Naive thymus-derived CD8-positive, alpha-beta T cell (primary cell): ENCODE results near the gene CCDC88B. TPM values are rescaled to one million over a fixed set of nuclear protein-coding genes. Genes with fewer than 3 reads are reported as not detected.

Experiments used
- ATAC-seq, 2 donors: fragments of 150-1000 bp; cut with Tn5 transposase in 1 of 2; sonication (Bioruptor Pico), chemical (Tn5 transposase) in 1 of 2; 1 replicate in 1 of 2; 2 replicates in 1 of 2; pipeline ENCODE4 v1.10.0; 2021; ENCODE audit warnings: mild to moderate bottlenecking in 2 of 2, moderate library complexity in 2 of 2
- POLR2A ChIA-PET: fragments of 350-600 bp; sonication (Branson Sonifier 250); formaldehyde crosslinking; loops from one replicate; lab custom pipeline; 2021; ENCODE audit warnings: antibody characterized with exemption; lab: Charles Lee
- DNase-seq, 10 donors: peaks; one replicate each; pipeline versions ENCODE4 v3.0.0 to v3.0.0-alpha.2; 2020 to 2022
- H3K27ac Mint-ChIP-seq, 10 donors: one replicate each; pipeline ENCODE4 v1.8.0; 2020 to 2022; ENCODE audit warnings: mild to moderate bottlenecking in 10 of 10, mixed read lengths in 10 of 10, moderate library complexity in 4 of 10, inconsistent platforms in 1 of 10
- H3K27me3 Mint-ChIP-seq, 5 donors: one replicate each; pipeline ENCODE4 v1.8.0; 2021 to 2022; ENCODE audit warnings: mixed read lengths in 5 of 5
- H3K36me3 Mint-ChIP-seq, 3 donors: one replicate each; pipeline ENCODE4 v1.8.0; 2020 to 2022; ENCODE audit warnings: mixed read lengths in 3 of 3, mild to moderate bottlenecking in 2 of 3, inconsistent platforms in 1 of 3
- H3K4me1 Mint-ChIP-seq, 4 donors: one replicate each; pipeline ENCODE4 v1.8.0; 2021 to 2022; ENCODE audit warnings: mixed read lengths in 4 of 4
- H3K4me3 Mint-ChIP-seq, 10 donors: one replicate each; pipeline ENCODE4 v1.8.0; 2020 to 2022; ENCODE audit warnings: mild to moderate bottlenecking in 10 of 10, mixed read lengths in 10 of 10, moderate library complexity in 6 of 10, inconsistent platforms in 1 of 10
- H3K9me3 Mint-ChIP-seq, 9 donors: one replicate each; pipeline ENCODE4 v1.8.0; 2020 to 2022; ENCODE audit warnings: mixed read lengths in 9 of 9, mild to moderate bottlenecking in 3 of 9, inconsistent platforms in 1 of 9, moderate library complexity in 1 of 9
- polyA plus RNA-seq, 3 donors: library from polyadenylated mRNA; unstranded; fragments of 300-500 nt; fragmentation: Illumina TruSeq; gene quantifications; one replicate each; pipeline ENCODE4 v1.2.3, GENCODE V29; 2021
- total RNA-seq, 8 experiments: library from RNA in 2 of 8; stranded (reverse) in 2 of 8; gene quantifications; one replicate each; pipeline ENCODE4 v1.2.3 and lab custom pipeline; 2021 to 2026

CCDC88B gene
- total and polyA plus RNA-seq, 5 experiments from 2014 or later, result 10.4 to 119 (median 37.0) TPM

DNA sequence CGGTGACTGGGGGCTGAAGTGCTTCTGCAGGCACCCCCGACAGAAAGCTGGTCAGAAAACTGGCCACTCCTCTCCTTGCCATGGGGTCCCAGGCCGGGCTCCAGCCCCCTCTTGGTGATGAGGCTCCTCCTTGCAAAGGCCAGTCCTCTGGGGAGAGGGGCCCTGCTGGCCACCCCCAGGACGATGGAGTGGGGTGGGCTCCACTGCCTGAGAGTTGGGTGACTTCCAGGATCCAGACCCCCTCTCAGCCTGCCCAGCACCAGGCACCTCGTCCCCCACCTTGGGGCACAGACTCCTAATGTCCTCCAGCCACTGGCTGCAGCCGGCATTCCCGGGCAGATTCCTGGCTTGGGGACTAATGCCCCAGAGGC is 18.5 kb downstream of the CCDC88B start:
- Mint-ChIP-seq H3K36me3 (peaks cover 0 to 22% (median 0%) of the 10 kb centered on the region in 3 donors), H3K4me3 (peak overlapping the region in 9 of 10 donors; percentile 22 to 92 (median 45)), H3K4me1 (peaks cover 11 to 39% (median 32%) of the 10 kb centered on the region in 4 donors), H3K9me3 (no peaks in the 10 kb centered on the region), H3K27me3 (no peaks in the 10 kb centered on the region), H3K27ac (no peak overlapping the region)
- ATAC-seq (no peak), DNase-seq (peak in 1 of 10 donors; percentile 21)
- POLR2A ChIA-PET, result interaction anchor here (4.5 to 4.7 kb wide), 2 partner anchors 17 to 41 kb away, joined by 25 to 27 read pairs; partner anchors contain the start of genes CCDC88B, PRDX5 and TRMT112

DNA sequence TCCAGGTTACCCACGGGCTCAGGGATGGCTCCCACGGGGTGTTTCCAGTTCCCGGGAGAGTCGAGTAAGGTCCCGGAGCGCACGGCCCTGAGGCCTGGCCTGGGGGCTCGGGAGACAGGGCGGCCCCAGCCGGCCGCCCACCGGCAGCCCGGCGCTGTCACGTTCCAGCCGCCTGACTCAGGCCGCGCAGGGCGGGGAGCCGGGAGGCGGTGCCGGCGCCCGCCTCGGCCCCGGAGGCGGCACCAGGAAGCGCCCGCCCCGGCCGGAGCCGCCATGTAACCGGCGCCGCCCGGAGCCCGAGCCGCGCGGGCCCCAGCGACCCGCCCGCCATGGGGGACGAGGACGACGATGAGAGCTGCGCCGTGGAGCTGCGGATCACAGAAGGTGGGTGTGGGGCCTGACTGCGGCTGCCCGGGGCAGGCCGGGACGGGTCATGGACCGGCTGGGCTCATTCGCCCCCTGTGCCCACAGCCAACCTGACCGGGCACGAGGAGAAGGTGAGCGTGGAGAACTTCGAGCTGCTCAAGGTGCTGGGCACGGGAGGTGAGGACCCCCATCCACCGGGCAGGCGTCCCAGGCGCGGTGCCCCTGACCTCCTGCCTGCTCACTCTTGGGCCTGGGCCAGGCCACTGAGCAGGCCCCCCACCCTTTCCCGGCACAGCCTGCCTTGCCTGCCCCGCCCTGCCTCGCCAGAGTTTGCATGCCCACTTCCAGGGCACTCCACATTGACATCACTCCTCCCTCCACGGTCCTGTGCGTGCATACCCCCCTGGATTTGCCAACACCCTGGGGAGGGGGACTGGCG is 19.1 kb downstream of the CCDC88B start, which contains the start of gene RPS6KA4:
TSS of gene RPS6KA4 (plus strand) at position 256 of the 805 bp plus-strand sequence. CDS start at position 330, 74 bp downstream.
- ATAC-seq, result peak; percentile 68 to 83
- Mint-ChIP-seq H3K9me3 (no peaks in the 10 kb centered on the region), H3K4me1 (peaks cover 11 to 39% (median 32%) of the 10 kb centered on the region in 4 donors), H3K27me3 (no peaks in the 10 kb centered on the region), H3K36me3 (peaks cover 0 to 26% (median under 1%) of the 10 kb centered on the region in 3 donors), H3K27ac (peak within 1 kb of the TSS; percentile 41 to 89 (median 80)), H3K4me3 (peak within 1 kb of the TSS; percentile 86 to 95 (median 92))
- POLR2A ChIA-PET, result interaction anchor here (1.2 to 4.7 kb wide), 3 partner anchors 18 to 54 kb away, joined by 4 to 27 read pairs (median 25); partner anchors contain the start of genes CCDC88B, ESRRA, PRDX5 and TRMT112
- DNase-seq, result peak in 5 of 10 donors; percentile 35 to 42 (median 38)

DNA sequence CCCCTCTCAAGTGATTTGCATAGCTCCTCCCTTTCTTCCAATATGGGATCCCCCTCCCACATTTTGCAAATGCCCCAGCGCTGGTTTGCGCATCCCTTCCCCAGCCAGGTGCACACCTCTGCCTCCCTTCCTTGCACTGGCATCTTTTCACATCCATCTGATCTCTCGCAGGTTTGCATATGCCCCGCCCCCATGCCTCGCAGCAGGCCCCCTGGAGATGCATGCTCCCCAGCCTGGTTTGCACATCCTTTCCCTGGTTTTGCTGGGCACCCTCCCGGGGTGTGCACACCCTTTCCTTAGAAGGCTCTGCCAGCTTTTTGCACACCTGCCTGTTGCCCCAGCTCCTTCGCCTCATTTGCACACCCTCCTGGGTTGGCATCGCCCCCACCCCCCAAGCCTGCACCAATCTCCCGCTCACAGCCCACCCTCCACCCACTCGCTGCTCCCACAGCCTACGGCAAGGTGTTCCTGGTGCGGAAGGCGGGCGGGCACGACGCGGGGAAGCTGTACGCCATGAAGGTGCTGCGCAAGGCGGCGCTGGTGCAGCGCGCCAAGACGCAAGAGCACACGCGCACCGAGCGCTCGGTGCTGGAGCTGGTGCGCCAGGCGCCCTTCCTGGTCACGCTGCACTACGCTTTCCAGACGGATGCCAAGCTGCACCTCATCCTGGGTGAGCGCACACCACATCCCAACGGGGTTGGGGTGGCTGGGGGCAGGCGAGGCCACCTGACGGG is 19.9 kb downstream of the CCDC88B start:
- H3K4me1 Mint-ChIP-seq, result peaks cover 11 to 39% (median 31%) of the 10 kb centered on the region in 4 donors
- H3K36me3 Mint-ChIP-seq, result peaks cover 0 to 32% (median 4%) of the 10 kb centered on the region in 3 donors
- peak; percentile 51 to 73 for ATAC-seq
- no peaks in the 10 kb centered on the region for H3K9me3 Mint-ChIP-seq
- peak overlapping the region; percentile 12 to 89 (median 80) for H3K27ac Mint-ChIP-seq
- peak in 3 of 10 donors; percentile 39 to 41 (median 41) for DNase-seq
- peak overlapping the region; percentile 86 to 95 (median 92) for H3K4me3 Mint-ChIP-seq
- no peaks in the 10 kb centered on the region for H3K27me3 Mint-ChIP-seq
- POLR2A ChIA-PET, result interaction anchor here (1.0 to 4.7 kb wide), 5 partner anchors 9 to 55 kb away, joined by 3 to 27 read pairs (median 4); partner anchors contain the start of genes CCDC88B, ESRRA, PRDX5 and TRMT112

DNA sequence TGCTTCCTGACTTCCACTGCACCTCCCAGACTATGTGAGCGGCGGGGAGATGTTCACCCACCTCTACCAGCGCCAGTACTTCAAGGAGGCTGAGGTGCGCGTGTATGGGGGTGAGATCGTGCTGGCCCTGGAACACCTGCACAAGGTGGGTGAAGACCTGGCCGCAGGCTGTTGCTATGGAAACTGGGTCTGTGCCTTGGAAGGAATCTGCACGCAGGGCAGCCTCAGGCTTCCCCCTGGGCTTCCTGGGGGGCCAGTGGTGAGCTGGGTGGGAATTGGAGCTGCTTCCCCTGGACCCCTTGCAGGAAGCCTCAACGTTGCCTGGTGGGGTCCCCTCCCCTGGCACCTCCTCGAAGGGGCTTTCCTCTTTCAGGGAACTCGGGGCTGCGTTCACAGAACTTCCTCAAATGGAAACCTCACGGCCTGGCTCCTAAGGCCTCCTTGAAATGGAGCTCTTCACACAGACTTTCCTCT is 20.5 kb downstream of the CCDC88B start:
- peak; percentile 9 to 38 for ATAC-seq
- Mint-ChIP-seq H3K27me3 (no peaks in the 10 kb centered on the region), H3K9me3 (no peaks in the 10 kb centered on the region), H3K4me1 (peaks cover 11 to 35% (median 27%) of the 10 kb centered on the region in 4 donors), H3K4me3 (peak overlapping the region; percentile 86 to 95 (median 92)), H3K36me3 (peaks cover 0 to 38% (median 4%) of the 10 kb centered on the region in 3 donors), H3K27ac (peak overlapping the region in 5 of 10 donors; percentile 24 to 89 (median 59))
- DNase-seq, result no peak
- POLR2A ChIA-PET, result interaction anchor here (1.0 to 4.7 kb wide), 4 partner anchors 9 to 43 kb away, joined by 3 to 27 read pairs (median 14); partner anchors contain the start of genes CCDC88B, PRDX5 and TRMT112

DNA sequence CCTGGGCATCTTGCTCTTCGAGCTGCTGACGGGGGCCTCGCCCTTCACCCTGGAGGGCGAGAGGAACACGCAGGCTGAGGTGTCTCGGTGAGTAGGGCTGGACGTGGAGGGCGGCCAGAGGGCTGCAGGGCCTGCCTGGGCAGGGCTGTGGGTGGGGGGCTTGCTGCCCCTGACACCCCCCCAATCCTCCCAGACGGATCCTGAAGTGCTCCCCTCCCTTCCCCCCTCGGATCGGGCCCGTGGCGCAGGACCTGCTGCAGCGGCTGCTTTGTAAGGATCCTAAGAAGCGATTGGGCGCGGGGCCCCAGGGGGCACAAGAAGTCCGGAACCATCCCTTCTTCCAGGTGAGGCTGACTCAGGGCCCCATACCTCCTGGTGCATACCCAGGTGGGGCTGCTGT is 21.7 kb downstream of the CCDC88B start:
- Mint-ChIP-seq H3K27me3 (no peaks in the 10 kb centered on the region), H3K4me1 (peaks cover 11 to 32% (median 24%) of the 10 kb centered on the region in 4 donors), H3K4me3 (peak overlapping the region in 3 of 10 donors; percentile 10 to 26 (median 24)), H3K27ac (no peak overlapping the region), H3K9me3 (no peaks in the 10 kb centered on the region), H3K36me3 (peaks cover 0 to 50% (median 8%) of the 10 kb centered on the region in 3 donors)
- DNase-seq (peak in 1 of 10 donors; percentile 38), ATAC-seq (no peak)
- POLR2A ChIA-PET, result interaction anchor here (4.5 kb wide), 1 partner anchor 44 kb away, joined by 25 read pairs; the partner anchor contains the start of genes PRDX5 and TRMT112

DNA sequence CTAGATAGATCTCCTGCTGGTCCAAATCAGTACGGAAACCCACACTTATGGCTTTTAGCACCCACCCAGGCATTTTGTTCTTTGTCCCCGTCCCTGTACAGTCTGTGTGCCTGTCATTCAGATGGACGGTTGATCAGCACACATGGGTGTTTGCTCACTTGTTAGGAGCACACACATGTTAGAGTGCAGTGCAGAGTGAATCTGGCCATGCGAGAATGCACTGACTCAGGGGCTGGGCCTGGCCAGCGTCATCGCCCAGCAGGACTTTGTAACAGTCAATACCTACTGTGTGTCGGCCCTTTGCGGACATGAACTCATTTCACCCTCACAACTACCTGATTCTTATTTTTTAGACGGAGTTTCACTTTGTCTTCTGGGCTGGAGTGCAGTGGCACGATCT is 22.3 kb downstream of the CCDC88B start:
- H3K4me3 Mint-ChIP-seq, result peak overlapping the region in 2 of 10 donors; percentile 14 to 46
- H3K36me3 Mint-ChIP-seq, result peaks cover 0 to 53% (median 11%) of the 10 kb centered on the region in 3 donors
- peaks cover 11 to 31% (median 22%) of the 10 kb centered on the region in 4 donors for H3K4me1 Mint-ChIP-seq
- DNase-seq, result peak in 1 of 10 donors; percentile 30
- H3K27ac Mint-ChIP-seq, result no peak overlapping the region
- H3K9me3 Mint-ChIP-seq, result no peaks in the 10 kb centered on the region
- ATAC-seq, result no peak
- H3K27me3 Mint-ChIP-seq, result no peaks in the 10 kb centered on the region
- POLR2A ChIA-PET, result no interaction called here

DNA sequence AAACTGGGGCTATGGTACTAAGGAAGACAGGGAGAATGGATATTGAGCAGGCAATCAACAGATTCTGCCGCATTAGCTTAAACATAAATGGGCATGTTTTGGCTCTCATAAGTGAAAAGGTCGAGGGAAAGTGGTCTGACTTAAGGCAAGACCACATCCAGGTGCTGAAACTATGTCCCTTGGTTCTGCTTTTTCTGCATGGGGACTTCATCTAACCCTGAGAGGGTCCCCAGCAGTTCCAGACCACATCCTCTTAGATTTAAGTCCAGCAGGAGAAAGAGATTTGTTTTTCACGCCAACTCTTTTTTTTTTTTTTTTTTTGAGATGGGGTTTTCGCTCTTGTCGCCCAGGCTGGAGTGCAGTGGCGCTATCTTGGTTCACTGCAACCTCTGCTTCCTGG is 24.4 kb downstream of the CCDC88B start:
- ATAC-seq (no peak), DNase-seq (no peak)
- Mint-ChIP-seq H3K27me3 (no peaks in the 10 kb centered on the region), H3K4me3 (no peak overlapping the region), H3K4me1 (peaks cover 9 to 19% (median 13%) of the 10 kb centered on the region in 4 donors), H3K36me3 (peaks cover 0 to 62% (median 15%) of the 10 kb centered on the region in 3 donors), H3K9me3 (no peaks in the 10 kb centered on the region), H3K27ac (peak overlapping the region in 1 of 10 donors; percentile 45)
- POLR2A ChIA-PET, result interaction anchor here (0.6 to 0.7 kb wide), 3 partner anchors 21 to 565 kb away, joined by 3 to 7 read pairs (median 4); no protein-coding TSS in a partner anchor

DNA sequence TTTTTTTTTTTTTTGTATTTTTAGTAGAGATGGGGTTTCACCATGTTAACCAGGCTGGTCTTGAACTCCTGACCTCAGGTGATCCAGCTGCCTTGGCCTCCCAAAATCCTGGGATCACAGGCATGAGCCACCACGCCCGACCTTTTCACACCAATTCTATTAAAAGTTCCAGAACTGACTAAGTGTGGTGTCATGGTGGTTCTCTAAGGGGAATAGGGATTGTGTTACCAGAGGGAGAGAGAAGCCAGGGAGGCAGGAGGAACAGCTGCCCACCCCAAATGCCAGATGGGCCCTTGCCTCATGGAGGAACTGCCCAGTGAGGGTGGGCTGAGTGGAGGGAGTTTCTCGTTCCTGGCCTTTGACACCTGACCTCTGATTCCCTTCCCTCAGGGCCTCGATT is 24.9 kb downstream of the CCDC88B start:
- POLR2A ChIA-PET, result interaction anchor here (0.6 to 0.7 kb wide), 2 partner anchors 377 to 565 kb away, joined by 3 to 7 read pairs; no protein-coding TSS in a partner anchor

DNA sequence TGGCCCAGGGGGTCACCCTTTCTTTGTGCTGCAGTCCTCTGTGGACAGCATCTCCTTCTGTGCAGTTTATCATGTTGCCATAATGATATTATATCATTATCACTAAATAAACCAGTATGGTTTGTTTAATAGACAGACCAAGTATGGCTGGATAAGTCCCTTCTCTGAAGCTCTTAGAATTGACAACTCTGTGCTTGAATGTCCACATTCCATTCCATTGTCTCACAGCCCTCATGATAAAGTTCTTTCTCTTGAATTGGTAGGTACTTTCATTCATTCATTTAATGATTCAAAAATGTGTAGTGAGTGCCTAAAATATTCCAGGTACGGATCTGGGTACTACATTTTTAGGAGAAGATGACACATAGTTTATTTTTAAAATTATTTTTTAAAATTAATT is 26.7 kb downstream of the CCDC88B start:
- POLR2A ChIA-PET, result interaction anchor here (0.7 kb wide), 1 partner anchor 365 kb away, joined by 3 read pairs; no protein-coding TSS in a partner anchor
- H3K27ac Mint-ChIP-seq, result peak overlapping the region in 1 of 10 donors; percentile 27
- peaks cover 0 to 71% (median 17%) of the 10 kb centered on the region in 3 donors for H3K36me3 Mint-ChIP-seq

More for the DNA sequence above, 24.9 kb downstream of the CCDC88B start:
- H3K4me3 Mint-ChIP-seq, result no peak overlapping the region
- DNase-seq, result peak in 1 of 10 donors; percentile 27
- no peak for ATAC-seq
- H3K36me3 Mint-ChIP-seq, result peaks cover 0 to 66% (median 17%) of the 10 kb centered on the region in 3 donors
- no peaks in the 10 kb centered on the region for H3K9me3 Mint-ChIP-seq
- peaks cover 5 to 14% (median 8%) of the 10 kb centered on the region in 4 donors for H3K4me1 Mint-ChIP-seq
- no peak overlapping the region for H3K27ac Mint-ChIP-seq
- no peaks in the 10 kb centered on the region for H3K27me3 Mint-ChIP-seq

DNA sequence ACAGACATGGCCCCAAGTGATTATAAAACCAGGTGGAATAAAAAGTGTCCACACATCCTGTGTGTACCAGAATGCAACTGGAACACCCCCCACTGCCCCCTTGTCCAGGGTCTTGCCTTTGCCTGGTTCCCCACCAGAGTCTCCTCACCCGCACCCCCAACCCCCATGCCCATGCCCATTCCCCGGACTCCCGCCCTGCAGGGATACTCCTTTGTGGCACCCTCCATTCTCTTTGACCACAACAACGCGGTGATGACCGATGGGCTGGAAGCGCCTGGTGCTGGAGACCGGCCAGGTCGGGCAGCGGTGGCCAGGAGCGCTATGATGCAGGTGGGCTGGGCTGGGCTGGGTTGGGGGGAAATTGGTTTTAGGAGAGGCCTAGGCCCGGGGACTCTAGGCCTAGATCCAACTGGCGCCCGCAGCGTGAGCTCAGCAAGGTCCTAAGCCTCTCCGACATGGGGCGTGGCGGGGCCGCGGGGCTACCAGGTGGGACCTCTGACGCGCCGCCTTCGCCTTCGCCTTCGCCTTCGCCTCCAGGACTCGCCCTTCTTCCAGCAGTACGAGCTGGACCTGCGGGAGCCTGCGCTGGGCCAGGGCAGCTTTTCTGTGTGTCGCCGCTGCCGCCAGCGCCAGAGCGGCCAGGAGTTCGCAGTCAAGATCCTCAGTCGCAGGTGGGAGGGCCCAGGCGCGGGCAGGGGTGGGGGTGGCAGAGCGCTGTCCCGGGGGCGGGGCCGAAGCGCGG is 28.1 kb downstream of the CCDC88B start:
- Mint-ChIP-seq H3K36me3 (peaks cover 0 to 60% (median 17%) of the 10 kb centered on the region in 3 donors), H3K27ac (no peak overlapping the region)

More for the DNA sequence above, 26.7 kb downstream of the CCDC88B start:
- no peaks in the 10 kb centered on the region for H3K27me3 Mint-ChIP-seq
- H3K9me3 Mint-ChIP-seq, result no peaks in the 10 kb centered on the region
- H3K4me1 Mint-ChIP-seq, result no peaks in the 10 kb centered on the region
- H3K4me3 Mint-ChIP-seq, result no peak overlapping the region
- DNase-seq, result no peak
- ATAC-seq, result no peak

DNA sequence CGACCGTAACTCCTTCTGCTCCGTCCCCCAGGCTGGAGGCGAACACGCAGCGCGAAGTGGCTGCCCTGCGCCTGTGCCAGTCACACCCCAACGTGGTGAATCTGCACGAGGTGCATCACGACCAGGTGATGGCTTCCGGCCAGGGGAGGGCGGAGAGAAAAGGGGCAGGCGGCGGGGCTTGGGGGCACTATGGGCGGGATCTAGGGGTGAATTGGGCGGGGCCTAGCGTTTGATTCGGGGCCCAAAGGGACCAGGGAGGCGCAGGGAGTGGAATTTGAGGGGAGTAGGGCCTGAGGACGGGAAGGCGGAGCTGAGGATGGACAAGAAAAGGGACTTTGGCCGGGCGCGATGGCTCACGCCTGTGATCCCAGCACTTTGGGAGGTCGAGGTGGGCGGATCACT is 28.7 kb downstream of the CCDC88B start:
- POLR2A ChIA-PET, result interaction anchor here (1.6 kb wide), 1 partner anchor 8 kb away, joined by 4 read pairs; no protein-coding TSS in a partner anchor
- no peak for ATAC-seq
- H3K9me3 Mint-ChIP-seq, result no peaks in the 10 kb centered on the region

More for the DNA sequence above, 28.1 kb downstream of the CCDC88B start:
- POLR2A ChIA-PET, result interaction anchor here (1.6 kb wide), 1 partner anchor 8 kb away, joined by 4 read pairs; no protein-coding TSS in a partner anchor
- no peaks in the 10 kb centered on the region for H3K4me1 Mint-ChIP-seq
- no peaks in the 10 kb centered on the region for H3K27me3 Mint-ChIP-seq
- no peaks in the 10 kb centered on the region for H3K9me3 Mint-ChIP-seq
- no peak overlapping the region for H3K4me3 Mint-ChIP-seq
- DNase-seq, result peak in 1 of 10 donors; percentile 31
- no peak for ATAC-seq

More for the DNA sequence above, 28.7 kb downstream of the CCDC88B start:
- H3K27ac Mint-ChIP-seq, result no peak overlapping the region
- H3K4me3 Mint-ChIP-seq, result no peak overlapping the region
- peaks cover 0 to 54% (median 17%) of the 10 kb centered on the region in 3 donors for H3K36me3 Mint-ChIP-seq
- peak in 1 of 10 donors; percentile 35 for DNase-seq
- H3K27me3 Mint-ChIP-seq, result no peaks in the 10 kb centered on the region
- peaks cover 0 to 2% (median 0%) of the 10 kb centered on the region in 4 donors for H3K4me1 Mint-ChIP-seq
